ENCODE measurements around the gene HTR4. TPM values are rescaled to one million over a fixed set of nuclear protein-coding genes. Genes with fewer than 3 reads are reported as not detected.

HTR4 gene
- total RNA-seq, 1 donor from 2014 or later, result not detected

GRCh38 chr5:148511810-148512347, 142.4 kb downstream of the HTR4 start:
- H3K27ac Mint-ChIP-seq, result no peak overlapping the region
- no peak overlapping the region for H3K4me3 Mint-ChIP-seq (ENCODE audit: low read depth)
- DNase-seq (ENCODE audit: low spot score, unreplicated experiment), result no peak
- H3K9me3 Mint-ChIP-seq (ENCODE audit: low read depth), result peaks cover 5% of the 10 kb centered on the region
- H3K4me1 Mint-ChIP-seq (ENCODE audit: low read depth), result no peaks in the 10 kb centered on the region
- H3K27me3 Mint-ChIP-seq, result peaks cover 7% of the 10 kb centered on the region
- no peak for TF ChIP-seq CTCF (IDR thresholded peaks at IDR 0.05; ENCODE audit: unreplicated experiment)
- H3K36me3 Mint-ChIP-seq (ENCODE audit: insufficient read depth), result no peaks in the 10 kb centered on the region

GRCh38 chr5:148509893-148510292, 144.4 kb downstream of the HTR4 start:
- no peak for TF ChIP-seq CTCF (IDR thresholded peaks at IDR 0.05; ENCODE audit: unreplicated experiment)
- DNase-seq (ENCODE audit: low spot score, unreplicated experiment), result no peak
- Mint-ChIP-seq H3K27ac (no peak overlapping the region), H3K27me3 (peaks cover 7% of the 10 kb centered on the region), H3K4me3 (ENCODE audit: low read depth) (no peak overlapping the region), H3K4me1 (ENCODE audit: low read depth) (no peaks in the 10 kb centered on the region), H3K36me3 (ENCODE audit: insufficient read depth) (no peaks in the 10 kb centered on the region), H3K9me3 (ENCODE audit: low read depth) (peaks cover 4% of the 10 kb centered on the region)

GRCh38 chr5:148507648-148508047, 146.7 kb downstream of the HTR4 start:
- peaks cover 7% of the 10 kb centered on the region for H3K27me3 Mint-ChIP-seq
- H3K27ac Mint-ChIP-seq, result no peak overlapping the region
- no peaks in the 10 kb centered on the region for H3K36me3 Mint-ChIP-seq (ENCODE audit: insufficient read depth)
- DNase-seq (ENCODE audit: low spot score, unreplicated experiment), result no peak
- H3K4me3 Mint-ChIP-seq (ENCODE audit: low read depth), result no peak overlapping the region
- no peaks in the 10 kb centered on the region for H3K4me1 Mint-ChIP-seq (ENCODE audit: low read depth)
- peaks cover 8% of the 10 kb centered on the region for H3K9me3 Mint-ChIP-seq (ENCODE audit: low read depth)
- TF ChIP-seq CTCF (IDR thresholded peaks at IDR 0.05; ENCODE audit: unreplicated experiment), result no peak

- no peaks in the 10 kb centered on the region for H3K27me3 Mint-ChIP-seq
- no peaks in the 10 kb centered on the region for H3K36me3 Mint-ChIP-seq (ENCODE audit: insufficient read depth)
- DNase-seq (ENCODE audit: low spot score, unreplicated experiment), result no peak
- no peak overlapping the region for H3K4me3 Mint-ChIP-seq (ENCODE audit: low read depth)
- no peak overlapping the region for H3K27ac Mint-ChIP-seq
- peaks cover 4% of the 10 kb centered on the region for H3K9me3 Mint-ChIP-seq (ENCODE audit: low read depth)
- TF ChIP-seq CTCF (IDR thresholded peaks at IDR 0.05; ENCODE audit: unreplicated experiment), result no peak
- no peaks in the 10 kb centered on the region for H3K4me1 Mint-ChIP-seq (ENCODE audit: low read depth)
These were observed 154.9 kb downstream of the HTR4 start for GRCh38 chr5:148499452-148499851.

- H3K27ac Mint-ChIP-seq, result no peak overlapping the region
- H3K9me3 Mint-ChIP-seq (ENCODE audit: low read depth), result no peaks in the 10 kb centered on the region
- H3K4me1 Mint-ChIP-seq (ENCODE audit: low read depth), result peaks cover 2% of the 10 kb centered on the region
- DNase-seq (ENCODE audit: low spot score, unreplicated experiment), result no peak
- no peaks in the 10 kb centered on the region for H3K36me3 Mint-ChIP-seq (ENCODE audit: insufficient read depth)
- H3K27me3 Mint-ChIP-seq, result no peaks in the 10 kb centered on the region
- no peak for TF ChIP-seq CTCF (IDR thresholded peaks at IDR 0.05; ENCODE audit: unreplicated experiment)
- H3K4me3 Mint-ChIP-seq (ENCODE audit: low read depth), result no peak overlapping the region
These were observed 156.6 kb downstream of the HTR4 start for GRCh38 chr5:148497757-148498156.
